Left ventricle myocardium superior (tissue), 1 donor: ENCODE measurements around the gene RGS3. TPM values are rescaled to one million over a fixed set of nuclear protein-coding genes. Genes with fewer than 3 reads are reported as not detected.
A peak's percentile ranks its signal among the peaks of the same experiment; 100 is the strongest.

ENCODE experiments used
- ATAC-seq: fragments of 200-7000 bp; cut with Tn5 transposase; one replicate; pipeline ENCODE4 v1.9.1; 2020; ENCODE audit warnings: mild to moderate bottlenecking, moderate library complexity
- DNase-seq: peaks from one replicate; pipeline ENCODE4 v3.0.0-alpha.2; 2020
- intact Hi-C: fragments of 100-400 bp; cut with micrococcal nuclease; formaldehyde crosslinking; loops from one replicate; pipeline ENCODE4 v1.11.0; 2022
- total RNA-seq: library from RNA; stranded (reverse); fragmentation: NEBNext Ultra II Directional; extraction: Animal tissue kit (Norgen Biotek cat#: 25700); gene quantifications from one replicate; pipeline ENCODE4 v1.2.1, GENCODE V29; 2021
- donor health status: DM: no; HTN: yes; CAD: no; lungs with severe emphysema.

The RGS3 gene
- total RNA-seq, 1 donor from 2014 or later: 115 TPM

GRCh38 chr9:113573046-113573958, 109.8 kb downstream of the RGS3 start:
- intact Hi-C loops: loop anchor here (10.0 kb wide), 1 partner anchor 49 kb away; no protein-coding TSS in a partner anchor
- ATAC-seq (peak; percentile 68), DNase-seq (no peak)

GRCh38 chr9:113573959-113574352, 110.4 kb downstream of the RGS3 start:
- intact Hi-C loops: loop anchor here (10.0 kb wide), 1 partner anchor 49 kb away; no protein-coding TSS in a partner anchor
- ATAC-seq (no peak), DNase-seq (no peak)

GRCh38 chr9:113574441-113575262, 111.1 kb downstream of the RGS3 start:
- ATAC-seq: no peak
- intact Hi-C loops: loop anchor here (10.0 kb wide), 1 partner anchor 50 kb away; no protein-coding TSS in a partner anchor
- DNase-seq: peak; percentile 30

- ATAC-seq (no peak), DNase-seq (peak; percentile 56)
- intact Hi-C loops: loop anchor here (10.0 kb wide), 1 partner anchor 53 kb away; no protein-coding TSS in a partner anchor
Observed at GRCh38 chr9:113577525-113578261, 114.2 kb downstream of the RGS3 start.

GRCh38 chr9:113578279-113578865, 114.8 kb downstream of the RGS3 start:
- intact Hi-C loops: loop anchor here (10.0 kb wide), 1 partner anchor 54 kb away; no protein-coding TSS in a partner anchor
- peak; percentile 21 for DNase-seq

GRCh38 chr9:113578882-113579282, 115.4 kb downstream of the RGS3 start:
- DNase-seq (peak; percentile 56), ATAC-seq (no peak)
- intact Hi-C loops: loop anchor here (10.0 kb wide), 1 partner anchor 54 kb away; no protein-coding TSS in a partner anchor

More at GRCh38 chr9:113578279-113578865, 114.8 kb downstream of the RGS3 start:
- ATAC-seq: no peak

- DNase-seq (peak; percentile 69), ATAC-seq (peak; percentile 25)
- intact Hi-C loops: loop anchor here (10.0 kb wide), 1 partner anchor 55 kb away; no protein-coding TSS in a partner anchor
Observed at GRCh38 chr9:113579283-113580040, 115.9 kb downstream of the RGS3 start.

- intact Hi-C loops: no loop called here
- DNase-seq (peak; percentile 82), ATAC-seq (peak; percentile 65)
Observed at GRCh38 chr9:113580041-113580953, 116.8 kb downstream of the RGS3 start.

- ATAC-seq: peak; percentile 9
- intact Hi-C loops: no loop called here
Observed at GRCh38 chr9:113580954-113581311, 117.4 kb downstream of the RGS3 start.

GRCh38 chr9:113581865-113582697, 118.6 kb downstream of the RGS3 start:
- DNase-seq (peak; percentile 84), ATAC-seq (peak; percentile 79)
- intact Hi-C loops: no loop called here

More at GRCh38 chr9:113580954-113581311, 117.4 kb downstream of the RGS3 start:
- no peak for DNase-seq

GRCh38 chr9:113582698-113583200, 119.2 kb downstream of the RGS3 start:
- no peak for ATAC-seq
- no peak for DNase-seq
- intact Hi-C loops: no loop called here

GRCh38 chr9:113583511-113584427, 120.2 kb downstream of the RGS3 start:
- DNase-seq: peak; percentile 26
- ATAC-seq: no peak
- intact Hi-C loops: no loop called here

- DNase-seq: peak; percentile 24
- intact Hi-C loops: loop anchor here (5.0 kb wide), 1 partner anchor 137 kb away; no protein-coding TSS in a partner anchor
Observed at GRCh38 chr9:113584428-113585084, 121.0 kb downstream of the RGS3 start.

GRCh38 chr9:113585085-113585442, 121.5 kb downstream of the RGS3 start:
- intact Hi-C loops: loop anchor here (5.0 kb wide), 1 partner anchor 138 kb away; no protein-coding TSS in a partner anchor
- ATAC-seq (no peak), DNase-seq (no peak)

More at GRCh38 chr9:113584428-113585084, 121.0 kb downstream of the RGS3 start:
- ATAC-seq: no peak
